CD4-positive, alpha-beta T cell (primary cell): ENCODE measurements around the gene CEP68. TPM values are rescaled to one million over a fixed set of nuclear protein-coding genes. Genes with fewer than 3 reads are reported as not detected.

Experiments
- ATAC-seq: fragments of 200-7000 bp; cut with Tn5 transposase; one replicate; pipeline ENCODE4 v1.10.0; 2022; ENCODE audit warnings: mild to moderate bottlenecking; ENCODE audit not compliant: poor library complexity
- CTCF ChIA-PET: fragments of 350-600 bp; sonication (Branson Sonifier 250); formaldehyde crosslinking; loops from one replicate; lab custom pipeline; 2021; ENCODE audit warnings: antibody characterized with exemption, inconsistent platforms; lab: Charles Lee
- POLR2A ChIA-PET: fragments of 350-600 bp; sonication (Branson Sonifier 250); formaldehyde crosslinking; loops from one replicate; lab custom pipeline; 2021; ENCODE audit warnings: antibody characterized with exemption, inconsistent platforms; lab: Charles Lee
- DNase-seq, 14 experiments: peaks; one replicate each; pipeline ENCODE4 v3.0.0-alpha.2; 2013 to 2020; ENCODE audit warnings: mixed read lengths in 2 of 14
- H3K27ac ChIP-seq, 2 donors: one replicate each; pipeline versions ENCODE4 v1.5.1 to v1.7.0; 2013; ENCODE audit warnings: low read length in 2 of 2, low read depth in 1 of 2, mild to moderate bottlenecking in 1 of 2
- H3K27me3 ChIP-seq, 2 experiments: 1 replicate in 1 of 2; 2 replicates in 1 of 2; pipeline versions ENCODE4 v1.6.1 to v1.7.0; 2013; ENCODE audit warnings: low read length in 2 of 2, control low read depth in 1 of 2, mild to moderate bottlenecking in 1 of 2, moderate library complexity in 1 of 2; ENCODE audit not compliant: insufficient read depth in 2 of 2, control insufficient read depth in 1 of 2
- H3K36me3 ChIP-seq: one replicate; pipeline ENCODE4 v1.6.1; 2013; ENCODE audit warnings: low read length, control low read depth; ENCODE audit not compliant: insufficient read depth
- H3K4me1 ChIP-seq: one replicate; pipeline ENCODE4 v1.6.1; 2013; ENCODE audit warnings: low read length, control low read depth; ENCODE audit not compliant: insufficient read depth
- H3K4me3 ChIP-seq: one replicate; pipeline ENCODE4 v1.5.1; 2013; ENCODE audit warnings: mild to moderate bottlenecking, low read length, moderate library complexity
- H3K9me3 ChIP-seq, 2 experiments: 1 replicate in 1 of 2; 2 replicates in 1 of 2; pipeline versions ENCODE4 v1.6.1 to v1.7.0; 2013; ENCODE audit warnings: low read length in 2 of 2, mild to moderate bottlenecking in 2 of 2, control low read depth in 1 of 2, moderate library complexity in 1 of 2; ENCODE audit not compliant: control insufficient read depth in 1 of 2, insufficient read depth in 1 of 2
- H3K27ac Mint-ChIP-seq: one replicate; pipeline ENCODE4 v1.8.0; 2020; ENCODE audit warnings: mixed read lengths
- H3K27me3 Mint-ChIP-seq: one replicate; pipeline ENCODE4 v1.8.0; 2021; ENCODE audit warnings: mixed read lengths
- H3K36me3 Mint-ChIP-seq: one replicate; pipeline ENCODE4 v1.8.0; 2021; ENCODE audit warnings: low read depth, mixed read lengths
- H3K4me1 Mint-ChIP-seq: one replicate; pipeline ENCODE4 v1.8.0; 2021; ENCODE audit warnings: low read depth, mixed read lengths
- H3K4me3 Mint-ChIP-seq: one replicate; pipeline ENCODE4 v1.8.0; 2020; ENCODE audit warnings: mild to moderate bottlenecking, mixed read lengths
- H3K9me3 Mint-ChIP-seq: one replicate; pipeline ENCODE4 v1.8.0; 2020; ENCODE audit warnings: mixed read lengths
- intact Hi-C, 2 experiments: fragments of 100-400 bp; cut with DNase I in 1 of 2; cut with micrococcal nuclease in 1 of 2; formaldehyde crosslinking; loops; one replicate each; pipeline versions ENCODE4 v1.15.1 to v1.9.0; 2023 to 2025; cut with DNase I, micrococcal nuclease
- total RNA-seq, 174 experiments: library from RNA in 2 of 174; stranded (reverse) in 2 of 174; gene quantifications; one replicate each; pipeline ENCODE4 v1.2.3 and lab custom pipeline; 2021 to 2026
- TF ChIP-seq, protein P1 (sequence below): fragments of 200-600 bp; IDR thresholded peaks from one replicate; pipeline ENCODE4 v1.8.0; 2022; ENCODE audit warnings: antibody characterized with exemption, mild to moderate bottlenecking

The CEP68 gene
- total RNA-seq, 2 experiments from 2014 or later, result 19.4 to 20.1 TPM

DNA sequence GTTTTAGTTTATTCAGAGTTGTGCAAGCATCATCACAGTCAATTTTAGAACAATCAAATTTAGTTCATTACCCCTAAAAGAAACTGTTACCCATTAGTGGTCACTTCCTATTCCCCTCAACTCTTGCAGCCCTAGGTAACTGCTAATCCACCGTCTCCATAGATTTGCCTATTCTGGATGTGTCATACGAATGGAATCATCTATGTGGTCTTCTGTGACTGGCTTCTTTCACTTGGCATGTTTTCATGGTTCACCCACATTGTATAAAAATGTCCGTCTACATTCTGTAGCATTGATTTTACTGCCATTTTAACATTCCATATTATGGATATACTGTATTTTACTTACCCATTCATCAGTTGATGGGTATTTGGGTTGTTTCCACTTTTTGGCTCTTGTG lies 5.3 kb upstream of the CEP68 start:
- DNase-seq, result no peak
- no peak overlapping the region for H3K4me3 ChIP-seq
- no peak for ATAC-seq
- intact Hi-C loops, result loop anchor here (5.0 to 10.0 kb wide), 4 partner anchors 294 to 906 kb away; partner anchors contain the start of genes PELI1 (in 1 of the 2) and SERTAD2 (in 1 of the 2)
- no peak overlapping the region for H3K4me3 Mint-ChIP-seq
- TF ChIP-seq, protein P1, sequence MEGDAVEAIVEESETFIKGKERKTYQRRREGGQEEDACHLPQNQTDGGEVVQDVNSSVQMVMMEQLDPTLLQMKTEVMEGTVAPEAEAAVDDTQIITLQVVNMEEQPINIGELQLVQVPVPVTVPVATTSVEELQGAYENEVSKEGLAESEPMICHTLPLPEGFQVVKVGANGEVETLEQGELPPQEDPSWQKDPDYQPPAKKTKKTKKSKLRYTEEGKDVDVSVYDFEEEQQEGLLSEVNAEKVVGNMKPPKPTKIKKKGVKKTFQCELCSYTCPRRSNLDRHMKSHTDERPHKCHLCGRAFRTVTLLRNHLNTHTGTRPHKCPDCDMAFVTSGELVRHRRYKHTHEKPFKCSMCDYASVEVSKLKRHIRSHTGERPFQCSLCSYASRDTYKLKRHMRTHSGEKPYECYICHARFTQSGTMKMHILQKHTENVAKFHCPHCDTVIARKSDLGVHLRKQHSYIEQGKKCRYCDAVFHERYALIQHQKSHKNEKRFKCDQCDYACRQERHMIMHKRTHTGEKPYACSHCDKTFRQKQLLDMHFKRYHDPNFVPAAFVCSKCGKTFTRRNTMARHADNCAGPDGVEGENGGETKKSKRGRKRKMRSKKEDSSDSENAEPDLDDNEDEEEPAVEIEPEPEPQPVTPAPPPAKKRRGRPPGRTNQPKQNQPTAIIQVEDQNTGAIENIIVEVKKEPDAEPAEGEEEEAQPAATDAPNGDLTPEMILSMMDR, result no peak
- H3K27me3 ChIP-seq, result no peaks in the 10 kb centered on the region
- CTCF ChIA-PET, result no interaction called here
- H3K27ac Mint-ChIP-seq, result no peak overlapping the region
- H3K27ac ChIP-seq, result no peak overlapping the region
- H3K27me3 Mint-ChIP-seq, result no peaks in the 10 kb centered on the region
- H3K36me3 Mint-ChIP-seq, result peaks cover 21% of the 10 kb centered on the region
- POLR2A ChIA-PET, result no interaction called here
- peaks cover 29% of the 10 kb centered on the region for H3K4me1 Mint-ChIP-seq
- H3K36me3 ChIP-seq, result no peaks in the 10 kb centered on the region
- H3K9me3 Mint-ChIP-seq, result no peaks in the 10 kb centered on the region
- no peaks in the 10 kb centered on the region for H3K9me3 ChIP-seq
- H3K4me1 ChIP-seq, result peaks cover 31% of the 10 kb centered on the region

DNA sequence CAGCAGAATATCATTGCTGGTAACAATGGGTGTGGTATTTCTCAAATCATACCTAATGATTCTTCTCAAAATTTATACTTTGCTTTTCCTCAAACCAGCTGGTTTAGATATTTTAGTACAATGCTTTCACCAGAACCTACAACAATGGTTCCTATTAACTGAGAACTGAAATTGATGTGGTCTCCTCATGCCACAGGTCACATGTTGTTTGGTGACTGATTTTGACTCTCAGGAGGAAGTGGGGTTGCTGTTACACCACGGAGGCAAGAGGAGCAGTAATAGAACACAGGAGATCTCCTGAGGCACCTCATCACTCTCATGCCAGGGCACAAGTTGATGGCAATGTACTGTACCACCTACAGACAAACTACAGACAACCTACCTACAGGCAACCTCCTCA lies 3.0 kb upstream of the CEP68 start:
- POLR2A ChIA-PET, result interaction anchor here (0.6 to 1.5 kb wide), 4 partner anchors 10 to 463 kb away, joined by 3 to 5 read pairs (median 4); partner anchors contain the start of gene RAB1A
- H3K36me3 Mint-ChIP-seq, result peaks cover 19% of the 10 kb centered on the region
- TF ChIP-seq, protein P1, result no peak
- peaks cover 45% of the 10 kb centered on the region for H3K4me1 Mint-ChIP-seq
- H3K27ac ChIP-seq, result no peak overlapping the region
- no peaks in the 10 kb centered on the region for H3K36me3 ChIP-seq
- H3K4me1 ChIP-seq, result peaks cover 45% of the 10 kb centered on the region
- ATAC-seq (no peak), DNase-seq (peak in 6 of 14 experiments; percentile 16 to 76 (median 56))
- no peaks in the 10 kb centered on the region for H3K27me3 ChIP-seq
- H3K4me3 Mint-ChIP-seq, result peak overlapping the region; percentile 80
- intact Hi-C loops, result loop anchor here (5.0 to 10.0 kb wide), 4 partner anchors 296 to 908 kb away; partner anchors contain the start of genes PELI1 (in 1 of the 2) and SERTAD2 (in 1 of the 2)
- CTCF ChIA-PET, result interaction anchor here (1.6 to 1.9 kb wide), 2 partner anchors 12 to 135 kb away, joined by 4 to 7 read pairs; no protein-coding TSS in a partner anchor
- H3K4me3 ChIP-seq, result no peak overlapping the region
- no peaks in the 10 kb centered on the region for H3K27me3 Mint-ChIP-seq
- no peaks in the 10 kb centered on the region for H3K9me3 Mint-ChIP-seq
- no peaks in the 10 kb centered on the region for H3K9me3 ChIP-seq
- peak overlapping the region; percentile 77 for H3K27ac Mint-ChIP-seq

DNA sequence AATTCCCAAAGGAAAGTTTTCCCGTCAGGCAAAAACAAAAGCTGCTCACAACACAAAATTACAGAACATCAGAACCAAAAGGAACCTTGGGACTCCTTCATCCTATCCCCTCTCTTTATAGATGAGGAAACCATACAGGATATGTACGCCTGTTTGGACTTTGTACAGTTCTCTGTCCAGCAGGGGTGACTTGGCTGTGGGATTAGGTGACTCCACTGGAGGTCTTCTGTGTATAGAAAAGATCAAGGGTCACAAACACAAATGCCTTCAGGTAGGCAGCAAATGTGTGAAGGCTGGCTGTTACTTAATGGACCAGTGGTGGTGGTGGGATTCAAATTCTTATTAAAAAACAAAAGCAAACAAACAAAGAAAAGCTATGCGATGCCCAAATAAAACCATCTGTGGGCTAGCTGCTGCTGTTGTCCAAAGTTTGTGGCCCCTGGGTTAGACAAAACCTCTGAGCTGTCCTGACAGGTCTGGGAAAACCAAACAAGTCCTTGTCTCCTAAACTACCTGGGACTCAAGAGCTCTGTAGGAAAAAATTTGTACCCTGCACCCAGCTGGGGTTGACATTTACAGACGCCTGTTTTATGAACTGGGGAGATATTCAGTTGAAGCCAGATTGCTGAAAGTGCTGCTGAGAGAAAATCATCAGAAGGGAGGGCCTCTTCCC lies 1.3 kb upstream of the CEP68 start:
- Mint-ChIP-seq H3K27me3 (no peaks in the 10 kb centered on the region), H3K4me3 (peak overlapping the region; percentile 98), H3K4me1 (peaks cover 61% of the 10 kb centered on the region), H3K9me3 (no peaks in the 10 kb centered on the region), H3K36me3 (peaks cover 14% of the 10 kb centered on the region), H3K27ac (peak overlapping the region; percentile 96)
- POLR2A ChIA-PET, result interaction anchor here (1.0 to 4.3 kb wide), 18 partner anchors 7 to 1466 kb away, joined by 3 to 119 read pairs (median 10); partner anchors contain the start of genes ACTR2, MDH1, RAB1A and SERTAD2
- Histone ChIP-seq H3K4me3 (peak overlapping the region; percentile 87), H3K9me3 (no peaks in the 10 kb centered on the region), H3K27ac (peak overlapping the region in 1 of 2 donors; percentile 66), H3K4me1 (peaks cover 55% of the 10 kb centered on the region), H3K27me3 (no peaks in the 10 kb centered on the region), H3K36me3 (no peaks in the 10 kb centered on the region)
- TF ChIP-seq, protein P1, result no peak
- CTCF ChIA-PET, result interaction anchor here (0.8 to 3.7 kb wide), 7 partner anchors 10 to 137 kb away, joined by 3 to 20 read pairs (median 4); partner anchors contain the start of gene RAB1A
- no peak for DNase-seq
- no peak for ATAC-seq
- intact Hi-C loops, result loop anchor here (5.0 to 10.0 kb wide), 6 partner anchors 172 to 1213 kb away; partner anchors contain the start of genes ACTR2 (in 2 of the 2), PELI1 (in 1 of the 2), SERTAD2 (in 1 of the 2) and UGP2 (in 1 of the 2)
